SH-SY5Y (cell line): ENCODE data around the gene POMC.

ENCODE experiments used
- GATA2 ChIP-seq: IDR thresholded peaks from 2 replicates; pipeline ENCODE4 v1.6.1; 2011; ENCODE audit warnings: mild to moderate bottlenecking, low read depth, low read length
- GATA3 ChIP-seq: IDR thresholded peaks from 2 replicates; pipeline ENCODE4 v1.6.1; 2011; ENCODE audit warnings: low read depth, mild to moderate bottlenecking, low read length, moderate library complexity

DNA sequence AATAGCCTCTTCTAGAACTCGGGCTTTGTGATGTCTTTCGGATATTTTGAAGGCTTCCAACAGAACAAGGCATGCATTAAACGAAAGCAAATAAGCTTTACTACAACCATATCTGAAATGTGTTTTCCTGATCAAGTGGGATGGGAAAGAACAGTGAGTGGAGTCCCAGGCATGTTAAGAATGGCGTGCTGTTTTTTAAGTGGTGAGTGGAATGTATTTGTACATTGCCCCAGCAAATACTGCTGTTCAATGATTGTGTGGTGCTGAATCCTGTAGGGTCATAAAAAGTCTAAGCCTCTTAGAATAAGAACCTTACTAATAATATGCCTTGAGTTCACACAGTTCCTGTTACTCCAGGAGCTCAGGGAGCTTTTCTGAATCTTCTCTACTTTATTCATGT lies 52.5 kb downstream of the POMC start:
- TF ChIP-seq GATA3, result no peak
- TF ChIP-seq GATA2, result no peak
